HG03280 (cell line): Measurements from ENCODE around the gene CCT5.
A peak's percentile ranks its signal among the peaks of the same experiment; 100 is the strongest.
"Not testable (repeated sequence)": the region's sequence is repeated elsewhere in the genome, so short reads cannot be mapped to it uniquely, and the experiment has no call there.

Experiments used
- ATAC-seq: cut with Tn5 transposase; IDR thresholded peaks from one replicate; pipeline ENCODE4 v1.9.1; 2021; ENCODE audit warnings: mild to moderate bottlenecking, moderate library complexity; ENCODE audit not compliant: unreplicated experiment

The CCT5 gene

GRCh38 chr5:10275460-10275859 is 25.4 kb downstream of the CCT5 start:
- no peak for ATAC-seq

GRCh38 chr5:10275991-10276390 is 25.9 kb downstream of the CCT5 start:
- no peak for ATAC-seq

GRCh38 chr5:10276691-10277090 is 26.6 kb downstream of the CCT5 start:
- no peak for ATAC-seq

GRCh38 chr5:10277773-10278630 is 27.9 kb downstream of the CCT5 start:
- ATAC-seq = no peak

GRCh38 chr5:10278658-10279279 is 28.7 kb downstream of the CCT5 start:
- ATAC-seq = no peak

- ATAC-seq = no peak
These were observed 29.2 kb downstream of the CCT5 start for GRCh38 chr5:10279328-10279727.

- no peak for ATAC-seq
These were observed 30.0 kb downstream of the CCT5 start for GRCh38 chr5:10279925-10280720.

GRCh38 chr5:10283927-10284635 is 34.0 kb downstream of the CCT5 start:
- ATAC-seq = peak; percentile 96

- not testable (repeated sequence) for ATAC-seq
These were observed 35.3 kb downstream of the CCT5 start for GRCh38 chr5:10285362-10285761.

- no peak for ATAC-seq
These were observed 36.2 kb downstream of the CCT5 start for GRCh38 chr5:10286162-10286861.

- ATAC-seq = no peak
These were observed 36.8 kb downstream of the CCT5 start for GRCh38 chr5:10286862-10287227.

GRCh38 chr5:10288592-10289219 is 38.6 kb downstream of the CCT5 start:
- peak; percentile 42 for ATAC-seq

- ATAC-seq = no peak
These were observed 39.3 kb downstream of the CCT5 start for GRCh38 chr5:10289353-10289752.

GRCh38 chr5:10289991-10290390 is 39.9 kb downstream of the CCT5 start:
- no peak for ATAC-seq

GRCh38 chr5:10290438-10290837 is 40.4 kb downstream of the CCT5 start:
- ATAC-seq = no peak

GRCh38 chr5:10291692-10292339 is 41.7 kb downstream of the CCT5 start:
- ATAC-seq = no peak

GRCh38 chr5:10293907-10294662 is 44.0 kb downstream of the CCT5 start:
- ATAC-seq = no peak

GRCh38 chr5:10295619-10296326 is 45.7 kb downstream of the CCT5 start:
- ATAC-seq = no peak
